ENCODE measurements around the gene TBXAS1.

- TF ChIP-seq CTCF (conservative IDR thresholded peaks at IDR 0.05; ENCODE audit: low read depth in 2 of 2) (no peak), EZH2 (IDR thresholded peaks at IDR 0.05; ENCODE audit: low read depth, unreplicated experiment) (no peak), EZH2phosphoT487 (IDR thresholded peaks at IDR 0.05; ENCODE audit: unreplicated experiment) (no peak), NANOG (IDR thresholded peaks at IDR 0.05; ENCODE audit: borderline replicate concordance) (no peak), REST (IDR thresholded peaks at IDR 0.05; ENCODE audit: unreplicated experiment) (no peak), POLR2AphosphoS5 (IDR thresholded peaks at IDR 0.05; ENCODE audit: low read depth) (no peak), STAT1 (IDR thresholded peaks at IDR 0.05; ENCODE audit: unreplicated experiment) (no peak), CREB1 (CRISPR knock-in tag; IDR thresholded peaks at IDR 0.05; ENCODE audit: low read depth) (no peak), ZNF331 (CRISPR knock-in tag; IDR thresholded peaks at IDR 0.05; ENCODE audit: low read depth) (no peak), JUNB (IDR thresholded peaks at IDR 0.05; ENCODE audit: unreplicated experiment) (no peak)
Observed at GRCh38 chr7:139855498-139856270, 26.6 kb downstream of the TBXAS1 start.
